Smooth muscle cell (in vitro differentiated cells): Measurements from ENCODE around the gene AGTRAP. TPM values are rescaled to one million over a fixed set of nuclear protein-coding genes. Genes with fewer than 3 reads are reported as not detected.

Experiments used
- DNase-seq: peaks from one replicate; lab custom pipeline; 2025; ENCODE audit not compliant: unreplicated experiment; lab: John Stamatoyannopoulos, UW
- H2AFZ ChIP-seq: fragments of 200-600 bp; sonication (generic); 2 replicates; pipeline ENCODE4 v1.6.0; 2016; ENCODE audit warnings: antibody characterized with exemption, low read depth, mild to moderate bottlenecking
- H3F3A ChIP-seq: fragments of 200-600 bp; sonication (generic); 2 replicates; pipeline ENCODE4 v1.6.0; 2017; ENCODE audit warnings: antibody characterized with exemption, low read depth
- H3K27ac ChIP-seq: fragments of 200-600 bp; sonication (generic); 2 replicates; pipeline ENCODE4 v1.5.1; 2016; ENCODE audit warnings: low read depth, mild to moderate bottlenecking
- H3K27me3 ChIP-seq: fragments of 200-600 bp; sonication (generic); 2 replicates; pipeline ENCODE4 v1.6.1; 2016; ENCODE audit warnings: low read depth, mild to moderate bottlenecking
- H3K36me3 ChIP-seq: fragments of 200-600 bp; sonication (generic); 2 replicates; pipeline ENCODE4 v1.5.1; 2016; ENCODE audit warnings: low read depth
- H3K4me1 ChIP-seq: fragments of 200-600 bp; sonication (generic); 2 replicates; pipeline ENCODE4 v1.5.1; 2016; ENCODE audit warnings: low read depth
- H3K4me2 ChIP-seq: fragments of 200-600 bp; sonication (generic); 2 replicates; pipeline ENCODE4 v1.6.0; 2016; ENCODE audit warnings: mild to moderate bottlenecking
- H3K4me3 ChIP-seq: fragments of 200-600 bp; sonication (generic); 2 replicates; pipeline ENCODE4 v1.5.1; 2016; ENCODE audit warnings: mild to moderate bottlenecking
- H3K79me2 ChIP-seq: fragments of 200-600 bp; sonication (generic); 2 replicates; pipeline ENCODE4 v1.6.0; 2016; ENCODE audit warnings: low read depth, mild to moderate bottlenecking
- H3K9ac ChIP-seq: fragments of 200-600 bp; sonication (generic); 2 replicates; pipeline ENCODE4 v1.6.0; 2016; ENCODE audit warnings: low read depth
- H3K9me3 ChIP-seq: fragments of 200-600 bp; sonication (generic); replicated peaks from 2 replicates; pipeline ENCODE4 v1.5.1; 2016; ENCODE audit warnings: low read depth
- H4K20me1 ChIP-seq: fragments of 200-600 bp; sonication (generic); 2 replicates; pipeline ENCODE4 v1.6.0; 2016; ENCODE audit warnings: low read depth
- whole genome bisulfite sequencing: methylation state at CpG from one replicate; pipeline ENCODE4 v1.1.7; 2016; ENCODE audit warnings: low lambda C conversion rate; 5-methylcytosine and 5-hydroxymethylcytosine counted together
- polyA plus RNA-seq: library from polyadenylated mRNA; unstranded; fragments of >200 nt; fragmentation: Nextera tagmentation; extraction: Ambion mirVana; gene quantifications from 2 replicates; pipeline ENCODE4 v1.2.1, GENCODE V29; 2016
- total RNA-seq: library from RNA; depleted of rRNA; stranded (reverse); fragments of >200 nt; gene quantifications from 2 replicates; pipeline ENCODE4 v1.2.3, GENCODE V29; 2014
- TF ChIP-seq, protein P1 (sequence below): fragments of 200-600 bp; sonication (generic); IDR thresholded peaks from 2 replicates; pipeline ENCODE4 v1.5.1; 2017; ENCODE audit warnings: borderline replicate concordance, mild to moderate bottlenecking, antibody characterized with exemption; ENCODE audit not compliant: insufficient read depth, poor library complexity, severe bottlenecking

AGTRAP gene, protein sequence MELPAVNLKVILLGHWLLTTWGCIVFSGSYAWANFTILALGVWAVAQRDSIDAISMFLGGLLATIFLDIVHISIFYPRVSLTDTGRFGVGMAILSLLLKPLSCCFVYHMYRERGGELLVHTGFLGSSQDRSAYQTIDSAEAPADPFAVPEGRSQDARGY
- total RNA-seq (30.9 and 32.0 TPM in 2 replicates), polyA plus RNA-seq (67.8 and 76.8 TPM in 2 replicates)

DNA sequence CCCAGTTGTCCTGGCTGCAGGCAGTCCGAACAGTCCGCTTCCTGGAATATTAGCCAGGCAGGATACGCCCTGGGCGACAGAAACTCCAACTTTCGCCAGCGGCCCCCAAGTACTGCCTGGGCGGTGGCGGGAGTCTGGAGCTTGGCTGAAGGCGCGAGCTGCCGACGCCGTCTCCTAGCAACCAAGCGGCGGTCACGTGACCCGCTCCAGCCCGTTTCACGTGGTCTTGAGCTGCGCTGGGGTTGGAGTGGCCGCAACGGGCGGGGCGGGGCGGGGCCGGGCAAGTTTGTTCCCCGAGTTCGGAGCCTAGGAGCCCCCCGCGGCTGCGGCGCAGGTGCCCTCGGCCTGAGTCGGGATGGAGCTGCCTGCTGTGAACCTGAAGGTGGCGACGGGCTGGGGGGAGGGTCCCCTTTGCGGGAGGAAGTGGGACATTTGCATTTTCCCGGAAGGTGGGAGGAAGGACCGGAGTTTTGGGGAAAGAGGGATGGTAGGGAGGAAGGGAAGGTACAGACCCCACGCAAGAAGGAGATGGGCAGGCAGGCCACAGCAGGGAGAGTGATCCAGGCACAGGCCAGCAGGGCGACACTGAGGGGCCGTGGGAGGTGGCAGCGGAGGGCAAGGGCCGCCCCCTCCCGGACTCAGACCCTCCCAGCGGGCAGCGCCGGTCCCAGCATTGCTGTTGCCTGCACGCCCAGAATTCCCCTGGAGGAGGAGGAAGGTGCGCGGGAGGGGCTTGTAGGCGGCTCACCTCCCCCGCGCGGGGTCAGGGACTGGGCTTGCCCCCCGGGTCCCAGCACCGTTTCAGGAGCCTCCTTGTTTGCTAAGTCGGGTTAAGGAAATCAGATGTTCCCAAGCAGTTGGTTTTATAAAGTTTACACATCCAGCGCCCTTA, at the start of gene AGTRAP:
AGTRAP (plus strand) TSS at position 283 of the 892 bp plus-strand sequence; CDS start at position 356, 73 bp downstream.
- no peaks in the 10 kb centered on the region for H3K9me3 ChIP-seq
- H3K79me2 ChIP-seq, result no peaks in the 10 kb centered on the region
- H3K27me3 ChIP-seq, result no peaks in the 10 kb centered on the region
- peak within 1 kb of the TSS; percentile 93 for H2AFZ ChIP-seq
- H3K4me1 ChIP-seq, result peaks cover 16% of the 10 kb centered on the region
- no peaks in the 10 kb centered on the region for H3K36me3 ChIP-seq
- H3K9ac ChIP-seq, result peak within 1 kb of the TSS; percentile 76
- H3K4me3 ChIP-seq, result peak within 1 kb of the TSS; percentile 88
- WGBS, result 2% methylated on average over 51 of the region's 59 CpGs
- DNase-seq, result peak; percentile 83
- H4K20me1 ChIP-seq, result peaks cover 4% of the 10 kb centered on the region
- H3F3A ChIP-seq, result peaks cover 4% of the 10 kb centered on the region
- peak within 1 kb of the TSS; percentile 67 for H3K27ac ChIP-seq
- H3K4me2 ChIP-seq, result peak within 1 kb of the TSS; percentile 98
- TF ChIP-seq, protein P1, sequence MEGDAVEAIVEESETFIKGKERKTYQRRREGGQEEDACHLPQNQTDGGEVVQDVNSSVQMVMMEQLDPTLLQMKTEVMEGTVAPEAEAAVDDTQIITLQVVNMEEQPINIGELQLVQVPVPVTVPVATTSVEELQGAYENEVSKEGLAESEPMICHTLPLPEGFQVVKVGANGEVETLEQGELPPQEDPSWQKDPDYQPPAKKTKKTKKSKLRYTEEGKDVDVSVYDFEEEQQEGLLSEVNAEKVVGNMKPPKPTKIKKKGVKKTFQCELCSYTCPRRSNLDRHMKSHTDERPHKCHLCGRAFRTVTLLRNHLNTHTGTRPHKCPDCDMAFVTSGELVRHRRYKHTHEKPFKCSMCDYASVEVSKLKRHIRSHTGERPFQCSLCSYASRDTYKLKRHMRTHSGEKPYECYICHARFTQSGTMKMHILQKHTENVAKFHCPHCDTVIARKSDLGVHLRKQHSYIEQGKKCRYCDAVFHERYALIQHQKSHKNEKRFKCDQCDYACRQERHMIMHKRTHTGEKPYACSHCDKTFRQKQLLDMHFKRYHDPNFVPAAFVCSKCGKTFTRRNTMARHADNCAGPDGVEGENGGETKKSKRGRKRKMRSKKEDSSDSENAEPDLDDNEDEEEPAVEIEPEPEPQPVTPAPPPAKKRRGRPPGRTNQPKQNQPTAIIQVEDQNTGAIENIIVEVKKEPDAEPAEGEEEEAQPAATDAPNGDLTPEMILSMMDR, result no peak

DNA sequence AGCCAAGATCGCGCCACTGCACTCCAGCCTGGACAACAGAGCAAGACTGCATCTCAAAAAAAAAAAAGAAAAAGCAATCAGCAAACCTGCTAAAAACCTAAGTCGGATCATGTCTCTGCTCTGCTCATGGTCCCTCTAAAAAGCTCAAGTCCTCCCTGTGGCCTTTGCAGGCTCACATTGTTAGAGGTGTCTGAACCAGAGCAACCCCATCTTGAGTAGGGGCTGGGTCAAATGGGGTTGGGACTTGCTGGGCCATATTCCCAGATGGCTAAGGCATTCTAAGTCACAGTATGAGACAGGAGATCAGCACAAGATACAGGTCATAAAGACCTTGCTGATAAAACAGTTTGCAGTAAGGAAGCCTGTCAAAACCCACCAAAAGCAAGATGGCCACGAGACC, 47.4 kb upstream of the AGTRAP start:
- H3K9ac ChIP-seq, result no peak overlapping the region

DNA sequence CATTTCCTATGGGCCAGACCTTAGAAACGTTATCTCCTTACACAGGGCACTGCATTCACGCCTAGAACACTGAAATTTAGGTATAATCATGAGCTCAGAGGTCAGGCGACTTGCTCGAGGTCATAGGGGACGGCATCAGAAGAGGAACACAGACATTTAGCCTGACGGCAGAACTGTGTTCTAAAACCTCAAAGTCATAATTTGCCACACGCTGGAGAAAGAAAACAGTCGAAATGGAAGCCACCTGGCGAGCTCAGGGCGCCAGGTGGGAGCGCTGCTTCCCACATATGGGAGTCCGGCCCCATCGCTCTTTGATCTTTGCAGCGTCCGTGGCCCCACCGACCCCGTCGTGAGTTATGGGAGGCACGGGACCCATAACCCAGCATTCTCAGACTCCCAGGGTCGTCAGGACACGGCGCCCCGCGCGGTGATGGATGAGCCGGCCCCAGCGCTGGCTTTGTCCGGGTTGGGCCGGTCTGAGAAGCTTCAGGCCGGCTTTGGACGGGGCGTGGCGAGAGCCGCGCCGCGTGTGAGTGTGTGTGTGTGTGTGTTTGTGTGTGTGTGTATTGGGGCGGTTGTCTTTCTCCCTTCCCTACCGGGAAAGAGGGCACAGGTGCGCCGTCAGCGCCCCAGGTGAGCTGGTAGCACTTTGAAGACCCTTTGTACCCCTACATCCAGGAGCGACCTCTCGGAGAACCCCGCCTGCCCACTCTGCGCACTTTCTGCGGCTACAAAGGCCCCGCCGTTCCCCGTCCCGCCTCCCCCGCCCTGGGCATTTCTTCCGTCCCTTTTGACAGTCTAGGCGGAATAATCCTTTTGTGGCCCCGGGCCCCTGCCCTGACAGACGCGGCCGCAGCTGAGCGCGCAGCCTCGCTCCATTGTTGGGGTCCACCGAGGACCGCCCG, 45.3 kb upstream of the AGTRAP start:
- Histone ChIP-seq H3K9ac (no peak overlapping the region), H3K27ac (no peak overlapping the region), H3F3A (no peaks in the 10 kb centered on the region), H3K36me3 (no peaks in the 10 kb centered on the region), H2AFZ (no peak overlapping the region), H3K4me3 (peak overlapping the region; percentile 55), H4K20me1 (no peaks in the 10 kb centered on the region), H3K4me1 (no peaks in the 10 kb centered on the region), H3K79me2 (no peaks in the 10 kb centered on the region), H3K9me3 (no peaks in the 10 kb centered on the region), H3K4me2 (peak overlapping the region; percentile 83), H3K27me3 (peaks cover 59% of the 10 kb centered on the region)
- 2% methylated on average over 62 of the region's 64 CpGs for WGBS
- no peak for DNase-seq
- TF ChIP-seq, protein P1, result no peak

More for the DNA sequence above, 47.4 kb upstream of the AGTRAP start:
- WGBS, result 98% methylated on average over 4 of the region's 4 CpGs
- Histone ChIP-seq H3K27me3 (peaks cover 44% of the 10 kb centered on the region), H3F3A (no peaks in the 10 kb centered on the region), H3K79me2 (no peaks in the 10 kb centered on the region), H4K20me1 (no peaks in the 10 kb centered on the region), H2AFZ (no peak overlapping the region), H3K4me1 (no peaks in the 10 kb centered on the region), H3K4me3 (no peak overlapping the region), H3K4me2 (no peak overlapping the region), H3K27ac (no peak overlapping the region), H3K9me3 (no peaks in the 10 kb centered on the region), H3K36me3 (no peaks in the 10 kb centered on the region)
- DNase-seq, result no peak
- TF ChIP-seq, protein P1, result no peak
